ENCODE results near the gene ULK3.
A peak's percentile ranks its signal among the peaks of the same experiment; 100 is the strongest.

ULK3 gene

DNA sequence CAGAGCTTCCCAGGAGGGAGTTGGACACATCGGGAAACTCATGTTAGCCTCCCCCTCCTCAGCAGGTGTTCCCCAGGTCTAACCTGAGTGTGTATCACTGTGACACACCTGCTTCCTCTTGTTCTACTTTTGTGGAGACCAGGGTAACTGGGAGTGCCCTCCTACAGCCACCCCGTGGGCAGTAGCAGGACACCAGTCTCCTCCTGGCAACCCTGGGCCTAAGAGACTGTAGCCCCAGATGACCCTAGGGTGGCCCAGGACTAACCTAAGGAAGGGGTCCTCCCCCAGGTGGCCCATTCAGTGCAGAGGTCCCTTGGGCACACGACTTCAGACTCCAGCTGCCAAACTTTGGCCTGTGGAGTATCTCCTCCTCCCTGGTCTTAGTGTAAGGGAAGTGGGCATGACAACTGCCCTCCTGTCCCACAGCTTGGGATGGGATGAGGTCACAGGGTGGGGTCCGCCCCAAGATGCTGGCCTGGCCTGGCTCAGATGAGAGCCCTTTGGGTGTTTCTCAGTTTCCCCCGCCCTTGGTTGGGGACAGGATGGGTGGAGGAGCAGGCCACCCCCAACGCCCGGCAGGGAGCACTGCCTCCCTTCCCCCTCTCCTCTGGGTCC is 56.3 kb downstream of the ULK3 start:
- TF ChIP-seq, protein P1, sequence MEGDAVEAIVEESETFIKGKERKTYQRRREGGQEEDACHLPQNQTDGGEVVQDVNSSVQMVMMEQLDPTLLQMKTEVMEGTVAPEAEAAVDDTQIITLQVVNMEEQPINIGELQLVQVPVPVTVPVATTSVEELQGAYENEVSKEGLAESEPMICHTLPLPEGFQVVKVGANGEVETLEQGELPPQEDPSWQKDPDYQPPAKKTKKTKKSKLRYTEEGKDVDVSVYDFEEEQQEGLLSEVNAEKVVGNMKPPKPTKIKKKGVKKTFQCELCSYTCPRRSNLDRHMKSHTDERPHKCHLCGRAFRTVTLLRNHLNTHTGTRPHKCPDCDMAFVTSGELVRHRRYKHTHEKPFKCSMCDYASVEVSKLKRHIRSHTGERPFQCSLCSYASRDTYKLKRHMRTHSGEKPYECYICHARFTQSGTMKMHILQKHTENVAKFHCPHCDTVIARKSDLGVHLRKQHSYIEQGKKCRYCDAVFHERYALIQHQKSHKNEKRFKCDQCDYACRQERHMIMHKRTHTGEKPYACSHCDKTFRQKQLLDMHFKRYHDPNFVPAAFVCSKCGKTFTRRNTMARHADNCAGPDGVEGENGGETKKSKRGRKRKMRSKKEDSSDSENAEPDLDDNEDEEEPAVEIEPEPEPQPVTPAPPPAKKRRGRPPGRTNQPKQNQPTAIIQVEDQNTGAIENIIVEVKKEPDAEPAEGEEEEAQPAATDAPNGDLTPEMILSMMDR (IDR thresholded peaks at IDR 0.05; ENCODE audit: insufficient read depth, low read depth, low read length, missing control alignments) = no peak
- H3K4me3 ChIP-seq (ENCODE audit: low read depth, low read length) = peak overlapping the region; percentile 98
- peak; percentile 74 for DNase-seq (ENCODE audit: low read depth)
